ENCODE data around the gene DEFB119.
"Not testable (repeated sequence)": the region's sequence is repeated elsewhere in the genome, so short reads cannot be mapped to it uniquely, and the experiment has no call there.

DEFB119 gene

GRCh38 chr20:31390490-31390889 lies at the start of gene DEFB119:
DEFB119 (minus strand) TSS chr20:31390590; CDS start chr20:31390483, 107 bp downstream.
- no peaks in the 10 kb centered on the region for H3K9me3 Mint-ChIP-seq
- no peaks in the 10 kb centered on the region for H3K4me1 Mint-ChIP-seq
- H3K4me3 Mint-ChIP-seq: no peak within 1 kb of the TSS
- H3K36me3 Mint-ChIP-seq: no peaks in the 10 kb centered on the region
- H3K27me3 Mint-ChIP-seq: peaks cover 15% of the 10 kb centered on the region
- H3K27ac Mint-ChIP-seq: no peak within 1 kb of the TSS

- Mint-ChIP-seq H3K4me1 (no peaks in the 10 kb centered on the region), H3K27ac (no peak overlapping the region), H3K9me3 (peaks cover 7% of the 10 kb centered on the region), H3K27me3 (peaks cover 13% of the 10 kb centered on the region), H3K4me3 (no peak overlapping the region), H3K36me3 (no peaks in the 10 kb centered on the region)
These were observed 40.3 kb upstream of the DEFB119 start for GRCh38 chr20:31430568-31431115.

- not testable (repeated sequence) for H3K27ac Mint-ChIP-seq, H3K9me3 Mint-ChIP-seq, H3K27me3 Mint-ChIP-seq, H3K4me3 Mint-ChIP-seq, H3K4me1 Mint-ChIP-seq, H3K36me3 Mint-ChIP-seq
These were observed 37.2 kb upstream of the DEFB119 start for GRCh38 chr20:31427576-31427975.

GRCh38 chr20:31426891-31427551 lies 36.6 kb upstream of the DEFB119 start:
- H3K36me3 Mint-ChIP-seq, H3K27ac Mint-ChIP-seq, H3K4me3 Mint-ChIP-seq, H3K4me1 Mint-ChIP-seq, H3K9me3 Mint-ChIP-seq, H3K27me3 Mint-ChIP-seq: not testable (repeated sequence)

- Mint-ChIP-seq H3K27ac (no peak overlapping the region), H3K36me3 (no peaks in the 10 kb centered on the region), H3K9me3 (peaks cover 7% of the 10 kb centered on the region), H3K4me3 (no peak overlapping the region), H3K4me1 (no peaks in the 10 kb centered on the region), H3K27me3 (peaks cover 5% of the 10 kb centered on the region)
These were observed 35.4 kb upstream of the DEFB119 start for GRCh38 chr20:31425797-31426196.

- Mint-ChIP-seq H3K4me1 (no peaks in the 10 kb centered on the region), H3K9me3 (no peaks in the 10 kb centered on the region), H3K36me3 (no peaks in the 10 kb centered on the region), H3K27me3 (peaks cover 20% of the 10 kb centered on the region), H3K4me3 (no peak overlapping the region), H3K27ac (no peak overlapping the region)
These were observed 27.9 kb upstream of the DEFB119 start for GRCh38 chr20:31418307-31418706.

- Mint-ChIP-seq H3K9me3 (no peaks in the 10 kb centered on the region), H3K27me3 (peaks cover 22% of the 10 kb centered on the region), H3K36me3 (no peaks in the 10 kb centered on the region), H3K4me3 (no peak overlapping the region), H3K27ac (no peak overlapping the region), H3K4me1 (no peaks in the 10 kb centered on the region)
These were observed 25.3 kb upstream of the DEFB119 start for GRCh38 chr20:31415653-31416052.

GRCh38 chr20:31414381-31414780 lies 24.0 kb upstream of the DEFB119 start:
- Mint-ChIP-seq H3K9me3 (no peaks in the 10 kb centered on the region), H3K27ac (no peak overlapping the region), H3K36me3 (no peaks in the 10 kb centered on the region), H3K27me3 (peaks cover 23% of the 10 kb centered on the region), H3K4me3 (no peak overlapping the region), H3K4me1 (no peaks in the 10 kb centered on the region)

GRCh38 chr20:31410011-31410410 lies 19.6 kb upstream of the DEFB119 start:
- H3K36me3 Mint-ChIP-seq: no peaks in the 10 kb centered on the region
- H3K4me1 Mint-ChIP-seq: no peaks in the 10 kb centered on the region
- H3K27ac Mint-ChIP-seq: no peak overlapping the region
- H3K27me3 Mint-ChIP-seq: peaks cover 15% of the 10 kb centered on the region
- H3K4me3 Mint-ChIP-seq: no peak overlapping the region
- H3K9me3 Mint-ChIP-seq: no peaks in the 10 kb centered on the region

- Mint-ChIP-seq H3K4me3 (no peak within 1 kb of the TSS), H3K36me3 (no peaks in the 10 kb centered on the region), H3K27me3 (peaks cover 8% of the 10 kb centered on the region), H3K9me3 (no peaks in the 10 kb centered on the region), H3K4me1 (no peaks in the 10 kb centered on the region), H3K27ac (no peak within 1 kb of the TSS)
These were observed 15.7 kb upstream of the DEFB119 start, which contains the start of gene DEFB121 for GRCh38 chr20:31406115-31406514. DEFB121 (minus strand) TSS chr20:31406215; CDS start chr20:31406152, 63 bp downstream.

- Mint-ChIP-seq H3K36me3 (no peaks in the 10 kb centered on the region), H3K27ac (no peak overlapping the region), H3K4me1 (no peaks in the 10 kb centered on the region), H3K4me3 (no peak overlapping the region), H3K27me3 (peaks cover 4% of the 10 kb centered on the region), H3K9me3 (no peaks in the 10 kb centered on the region)
These were observed 13.5 kb upstream of the DEFB119 start for GRCh38 chr20:31403886-31404285.

- Mint-ChIP-seq H3K4me1 (no peaks in the 10 kb centered on the region), H3K9me3 (no peaks in the 10 kb centered on the region), H3K27me3 (peaks cover 4% of the 10 kb centered on the region), H3K36me3 (no peaks in the 10 kb centered on the region), H3K27ac (no peak overlapping the region), H3K4me3 (no peak overlapping the region)
These were observed 4.5 kb upstream of the DEFB119 start for GRCh38 chr20:31394900-31395299.

- no peak overlapping the region for H3K27ac Mint-ChIP-seq
- H3K4me3 Mint-ChIP-seq: no peak overlapping the region
- H3K27me3 Mint-ChIP-seq: peaks cover 12% of the 10 kb centered on the region
- no peaks in the 10 kb centered on the region for H3K9me3 Mint-ChIP-seq
- no peaks in the 10 kb centered on the region for H3K36me3 Mint-ChIP-seq
- no peaks in the 10 kb centered on the region for H3K4me1 Mint-ChIP-seq
These were observed 2.4 kb upstream of the DEFB119 start for GRCh38 chr20:31392836-31393235.

GRCh38 chr20:31374346-31374745 lies 16.0 kb downstream of the DEFB119 start:
- H3K27me3 Mint-ChIP-seq: peaks cover 13% of the 10 kb centered on the region
- no peak overlapping the region for H3K27ac Mint-ChIP-seq
- H3K36me3 Mint-ChIP-seq: peaks cover 2% of the 10 kb centered on the region
- H3K4me1 Mint-ChIP-seq: no peaks in the 10 kb centered on the region
- no peak overlapping the region for H3K4me3 Mint-ChIP-seq
- H3K9me3 Mint-ChIP-seq: peaks cover 10% of the 10 kb centered on the region

GRCh38 chr20:31368301-31368700 lies 22.1 kb downstream of the DEFB119 start, which contains the start of gene DEFB118:
DEFB118 (plus strand) TSS chr20:31368601; CDS start chr20:31368651, 50 bp downstream.
- Mint-ChIP-seq H3K36me3 (no peaks in the 10 kb centered on the region), H3K27me3 (peaks cover 6% of the 10 kb centered on the region), H3K4me3 (no peak within 1 kb of the TSS), H3K9me3 (peaks cover 7% of the 10 kb centered on the region), H3K27ac (no peak within 1 kb of the TSS), H3K4me1 (no peaks in the 10 kb centered on the region)

GRCh38 chr20:31364272-31364671 lies 26.1 kb downstream of the DEFB119 start:
- H3K4me1 Mint-ChIP-seq, H3K27ac Mint-ChIP-seq: not testable (repeated sequence)

GRCh38 chr20:31363295-31363694 lies 27.1 kb downstream of the DEFB119 start:
- H3K36me3 Mint-ChIP-seq: no peaks in the 10 kb centered on the region
- peaks cover 2% of the 10 kb centered on the region for H3K27me3 Mint-ChIP-seq
- no peak overlapping the region for H3K4me3 Mint-ChIP-seq
- no peak overlapping the region for H3K27ac Mint-ChIP-seq
- no peaks in the 10 kb centered on the region for H3K4me1 Mint-ChIP-seq
- peaks cover 7% of the 10 kb centered on the region for H3K9me3 Mint-ChIP-seq

More at GRCh38 chr20:31364272-31364671, 26.1 kb downstream of the DEFB119 start:
- H3K36me3 Mint-ChIP-seq, H3K4me3 Mint-ChIP-seq, H3K27me3 Mint-ChIP-seq, H3K9me3 Mint-ChIP-seq: not testable (repeated sequence)

Data from activated naive CD4-positive, alpha-beta T cell treated with anti-CD3 and anti-CD28 coated beads, Interleukin-2, amount 50 U/mL, for 24 hours (primary cell).